Fibroblast of mammary gland (primary cell): ENCODE measurements around the gene WDR27.

Experiments used
- DNase-seq: peaks from one replicate; pipeline ENCODE4 v3.0.0-alpha.2; 2010; ENCODE audit warnings: low read depth
- H3K4me3 ChIP-seq: 2 replicates; pipeline ENCODE4 v1.5.1; 2011; ENCODE audit warnings: low read depth, mild to moderate bottlenecking, low read length, moderate library complexity; ENCODE audit not compliant: control insufficient read depth
- CTCF ChIP-seq: conservative IDR thresholded peaks from 2 replicates; pipeline ENCODE4 v1.5.1; 2011; ENCODE audit warnings: low read depth, low read length, inconsistent platforms; ENCODE audit not compliant: control insufficient read depth, insufficient read depth

Gene WDR27

GRCh38 chr6:169427856-169428255 is 274.0 kb downstream of the WDR27 start:
- no peak for TF ChIP-seq CTCF
- peak; percentile 75 for DNase-seq
- no peak overlapping the region for H3K4me3 ChIP-seq

- no peak overlapping the region for H3K4me3 ChIP-seq
- TF ChIP-seq CTCF, result no peak
These were observed 275.2 kb downstream of the WDR27 start for GRCh38 chr6:169426611-169427010.

GRCh38 chr6:169425628-169426370 is 276.0 kb downstream of the WDR27 start:
- H3K4me3 ChIP-seq, result no peak overlapping the region
- DNase-seq, result no peak
- no peak for TF ChIP-seq CTCF

More at GRCh38 chr6:169426611-169427010, 275.2 kb downstream of the WDR27 start:
- no peak for DNase-seq

GRCh38 chr6:169424821-169425240 is 277.0 kb downstream of the WDR27 start:
- TF ChIP-seq CTCF, result no peak
- DNase-seq, result peak; percentile 76
- peak overlapping the region; percentile 31 for H3K4me3 ChIP-seq

GRCh38 chr6:169424149-169424804 is 277.6 kb downstream of the WDR27 start:
- peak; percentile 39 for DNase-seq
- no peak for TF ChIP-seq CTCF
- peak overlapping the region; percentile 31 for H3K4me3 ChIP-seq

GRCh38 chr6:169421586-169422264 is 280.1 kb downstream of the WDR27 start:
- DNase-seq, result no peak
- H3K4me3 ChIP-seq, result no peak overlapping the region
- TF ChIP-seq CTCF, result no peak
